Thoracic aorta (tissue), 2 donors: Measurements from ENCODE around the gene MORN3. TPM values are rescaled to one million over a fixed set of nuclear protein-coding genes. Genes with fewer than 3 reads are reported as not detected.

Experiments used
- ATAC-seq: fragments of 150-250 bp; one replicate; pipeline ENCODE4 v1.8.0; 2017; ENCODE audit warnings: low read depth; ENCODE audit not compliant: insufficient number of reproducible peaks, low FRiP score
- DNase-seq: peaks from one replicate; pipeline ENCODE4 v3.0.0-alpha.2; 2020; ENCODE audit warnings: low spot score
- H3K27ac ChIP-seq, 2 donors: fragments of 200-600 bp; sonication (generic); 1 replicate in 1 of 2; 2 replicates in 1 of 2; pipeline ENCODE4 v1.5.1; 2016; ENCODE audit warnings: mild to moderate bottlenecking in 2 of 2, moderate library complexity in 2 of 2
- H3K27me3 ChIP-seq: fragments of 200-600 bp; sonication (generic); replicated peaks from 2 replicates; pipeline ENCODE4 v1.6.0; 2016; ENCODE audit warnings: mild to moderate bottlenecking; ENCODE audit not compliant: insufficient read depth
- H3K36me3 ChIP-seq: fragments of 200-600 bp; sonication (generic); one replicate; pipeline ENCODE4 v1.5.1; 2016
- H3K4me1 ChIP-seq, 2 donors: fragments of 200-600 bp; sonication (generic); 1 replicate in 1 of 2; 2 replicates in 1 of 2; pipeline versions ENCODE4 v1.5.1 to v1.6.0; 2016; ENCODE audit warnings: low read depth in 2 of 2, mild to moderate bottlenecking in 1 of 2; ENCODE audit not compliant: control insufficient read depth in 1 of 2
- H3K4me3 ChIP-seq: fragments of 200-600 bp; sonication (generic); 2 replicates; pipeline ENCODE4 v1.5.1; 2016; ENCODE audit warnings: mild to moderate bottlenecking
- H3K9me3 ChIP-seq: fragments of 200-600 bp; sonication (generic); 2 replicates; pipeline ENCODE4 v1.5.1; 2016
- CTCF ChIP-seq: fragments of 200-600 bp; sonication (generic); IDR thresholded peaks from one replicate; pipeline ENCODE4 v1.5.1; 2019; ENCODE audit warnings: antibody characterized with exemption
- total RNA-seq, 2 donors: library from RNA; depleted of rRNA; stranded (reverse); fragments of >200 nt; gene quantifications; one replicate each; pipeline versions ENCODE4 v1.1.0 to v1.2.3, GENCODE V29; 2016

MORN3 gene
- total RNA-seq, 2 donors from 2014 or later: 0.78 TPM; not detected in 1

GRCh38 chr12:121614872-121615467 is 54.5 kb downstream of the MORN3 start:
- no peaks in the 10 kb centered on the region for H3K36me3 ChIP-seq
- H3K27me3 ChIP-seq: no peaks in the 10 kb centered on the region
- DNase-seq: no peak
- peaks cover 3 to 23% of the 10 kb centered on the region in 2 donors for H3K4me1 ChIP-seq
- H3K4me3 ChIP-seq: no peak overlapping the region
- no peak for TF ChIP-seq CTCF
- no peaks in the 10 kb centered on the region for H3K9me3 ChIP-seq
- H3K27ac ChIP-seq: no peak overlapping the region
- ATAC-seq: no peak

- Histone ChIP-seq H3K36me3 (no peaks in the 10 kb centered on the region), H3K9me3 (no peaks in the 10 kb centered on the region), H3K27ac (no peak overlapping the region), H3K4me1 (peaks cover 3 to 18% of the 10 kb centered on the region in 2 donors), H3K4me3 (no peak overlapping the region), H3K27me3 (no peaks in the 10 kb centered on the region)
- no peak for ATAC-seq
- no peak for DNase-seq
- no peak for TF ChIP-seq CTCF
Observed at GRCh38 chr12:121613462-121613861, 56.0 kb downstream of the MORN3 start.

- H3K4me1 ChIP-seq: peaks cover 3 to 18% of the 10 kb centered on the region in 2 donors
- H3K27me3 ChIP-seq: no peaks in the 10 kb centered on the region
- no peak for TF ChIP-seq CTCF
- H3K4me3 ChIP-seq: no peak overlapping the region
- ATAC-seq (no peak), DNase-seq (no peak)
- H3K36me3 ChIP-seq: no peaks in the 10 kb centered on the region
- peak overlapping the region; percentile 82 to 88 for H3K27ac ChIP-seq
- no peaks in the 10 kb centered on the region for H3K9me3 ChIP-seq
Observed at GRCh38 chr12:121611306-121611705, 58.1 kb downstream of the MORN3 start.

- peak overlapping the region; percentile 30 for H3K4me3 ChIP-seq
- peak; percentile 81 for ATAC-seq
Observed at GRCh38 chr12:121610239-121611149, 59.0 kb downstream of the MORN3 start.

More at GRCh38 chr12:121610239-121611149, 59.0 kb downstream of the MORN3 start:
- no peaks in the 10 kb centered on the region for H3K36me3 ChIP-seq
- no peaks in the 10 kb centered on the region for H3K9me3 ChIP-seq
- H3K27me3 ChIP-seq: no peaks in the 10 kb centered on the region
- no peak for TF ChIP-seq CTCF
- no peak for DNase-seq
- peak overlapping the region; percentile 82 to 88 for H3K27ac ChIP-seq
- H3K4me1 ChIP-seq: peaks cover 3 to 18% of the 10 kb centered on the region in 2 donors
